ENCODE data around the gene KIRREL1. TPM values are rescaled to one million over a fixed set of nuclear protein-coding genes. Genes with fewer than 3 reads are reported as not detected.

Gene KIRREL1
- 23.5 TPM for total RNA-seq

GRCh38 chr1:157993147-157993917 is at the start of gene KIRREL1:
Gene KIRREL1 (plus strand): TSS chr1:157993645. CDS start chr1:157993677, 32 bp downstream.
- Histone ChIP-seq H3K9me3 (ENCODE audit: control insufficient read depth in 3 of 3, low read length in 3 of 3) (no peaks in the 10 kb centered on the region), H3K27ac (ENCODE audit: low read depth, low read length) (peak within 1 kb of the TSS; percentile 69), H3K4me3 (ENCODE audit: low read length in 3 of 3) (peak within 1 kb of the TSS; percentile 62 to 71 (median 71)), H3K36me3 (ENCODE audit: control insufficient read depth in 3 of 3, insufficient read depth in 3 of 3, low read length in 3 of 3) (no peaks in the 10 kb centered on the region), H3K27me3 (ENCODE audit: control insufficient read depth in 3 of 3, insufficient read depth in 3 of 3, low read length in 3 of 3) (peaks cover 17 to 33% (median 28%) of the 10 kb centered on the region in 3 donors), H3K9ac (ENCODE audit: low read depth in 1 of 3, low read length in 3 of 3) (peak within 1 kb of the TSS; percentile 61 to 81 (median 78)), H3K4me1 (ENCODE audit: control insufficient read depth in 3 of 3, insufficient read depth in 3 of 3, low read length in 3 of 3) (peaks cover 10 to 13% (median 10%) of the 10 kb centered on the region in 3 donors)

GRCh38 chr1:157944663-157945280 is 48.7 kb upstream of the KIRREL1 start:
- Histone ChIP-seq H3K27me3 (ENCODE audit: control insufficient read depth in 3 of 3, insufficient read depth in 3 of 3, low read length in 3 of 3) (peaks cover 0 to 2% (median 0%) of the 10 kb centered on the region in 3 donors), H3K36me3 (ENCODE audit: control insufficient read depth in 3 of 3, insufficient read depth in 3 of 3, low read length in 3 of 3) (no peaks in the 10 kb centered on the region), H3K4me3 (ENCODE audit: low read length in 3 of 3) (no peak overlapping the region), H3K4me1 (ENCODE audit: control insufficient read depth in 3 of 3, insufficient read depth in 3 of 3, low read length in 3 of 3) (no peaks in the 10 kb centered on the region), H3K27ac (ENCODE audit: low read depth, low read length) (no peak overlapping the region), H3K9me3 (ENCODE audit: control insufficient read depth in 3 of 3, low read length in 3 of 3) (no peaks in the 10 kb centered on the region), H3K9ac (ENCODE audit: low read depth in 1 of 3, low read length in 3 of 3) (no peak overlapping the region)

- H3K27me3 ChIP-seq (ENCODE audit: control insufficient read depth in 3 of 3, insufficient read depth in 3 of 3, low read length in 3 of 3): peaks cover 2 to 11% (median 3%) of the 10 kb centered on the region in 3 donors
- H3K4me3 ChIP-seq (ENCODE audit: low read length in 3 of 3): no peak overlapping the region
- no peaks in the 10 kb centered on the region for H3K9me3 ChIP-seq (ENCODE audit: control insufficient read depth in 3 of 3, low read length in 3 of 3)
- H3K4me1 ChIP-seq (ENCODE audit: control insufficient read depth in 3 of 3, insufficient read depth in 3 of 3, low read length in 3 of 3): no peaks in the 10 kb centered on the region
- H3K9ac ChIP-seq (ENCODE audit: low read depth in 1 of 3, low read length in 3 of 3): no peak overlapping the region
- H3K27ac ChIP-seq (ENCODE audit: low read depth, low read length): no peak overlapping the region
- H3K36me3 ChIP-seq (ENCODE audit: control insufficient read depth in 3 of 3, insufficient read depth in 3 of 3, low read length in 3 of 3): no peaks in the 10 kb centered on the region
These were observed 45.0 kb upstream of the KIRREL1 start for GRCh38 chr1:157948312-157949073.

- no peak overlapping the region for H3K4me3 ChIP-seq (ENCODE audit: low read length in 3 of 3)
- H3K27ac ChIP-seq (ENCODE audit: low read depth, low read length): no peak overlapping the region
- peaks cover 2 to 11% (median 3%) of the 10 kb centered on the region in 3 donors for H3K27me3 ChIP-seq (ENCODE audit: control insufficient read depth in 3 of 3, insufficient read depth in 3 of 3, low read length in 3 of 3)
- no peaks in the 10 kb centered on the region for H3K9me3 ChIP-seq (ENCODE audit: control insufficient read depth in 3 of 3, low read length in 3 of 3)
- no peaks in the 10 kb centered on the region for H3K36me3 ChIP-seq (ENCODE audit: control insufficient read depth in 3 of 3, insufficient read depth in 3 of 3, low read length in 3 of 3)
- H3K4me1 ChIP-seq (ENCODE audit: control insufficient read depth in 3 of 3, insufficient read depth in 3 of 3, low read length in 3 of 3): no peaks in the 10 kb centered on the region
- no peak overlapping the region for H3K9ac ChIP-seq (ENCODE audit: low read depth in 1 of 3, low read length in 3 of 3)
These were observed 44.4 kb upstream of the KIRREL1 start for GRCh38 chr1:157949074-157949354.

GRCh38 chr1:157951230-157951629 is 42.2 kb upstream of the KIRREL1 start:
- Histone ChIP-seq H3K9ac (ENCODE audit: low read depth in 1 of 3, low read length in 3 of 3) (no peak overlapping the region), H3K4me1 (ENCODE audit: control insufficient read depth in 3 of 3, insufficient read depth in 3 of 3, low read length in 3 of 3) (no peaks in the 10 kb centered on the region), H3K9me3 (ENCODE audit: control insufficient read depth in 3 of 3, low read length in 3 of 3) (no peaks in the 10 kb centered on the region), H3K36me3 (ENCODE audit: control insufficient read depth in 3 of 3, insufficient read depth in 3 of 3, low read length in 3 of 3) (no peaks in the 10 kb centered on the region), H3K27ac (ENCODE audit: low read depth, low read length) (no peak overlapping the region), H3K27me3 (ENCODE audit: control insufficient read depth in 3 of 3, insufficient read depth in 3 of 3, low read length in 3 of 3) (peaks cover 2 to 11% (median 3%) of the 10 kb centered on the region in 3 donors), H3K4me3 (ENCODE audit: low read length in 3 of 3) (no peak overlapping the region)

- no peak overlapping the region for H3K9ac ChIP-seq (ENCODE audit: low read depth in 1 of 3, low read length in 3 of 3)
- no peaks in the 10 kb centered on the region for H3K9me3 ChIP-seq (ENCODE audit: control insufficient read depth in 3 of 3, low read length in 3 of 3)
- peaks cover 0 to 11% (median 3%) of the 10 kb centered on the region in 3 donors for H3K27me3 ChIP-seq (ENCODE audit: control insufficient read depth in 3 of 3, insufficient read depth in 3 of 3, low read length in 3 of 3)
- H3K36me3 ChIP-seq (ENCODE audit: control insufficient read depth in 3 of 3, insufficient read depth in 3 of 3, low read length in 3 of 3): no peaks in the 10 kb centered on the region
- H3K4me3 ChIP-seq (ENCODE audit: low read length in 3 of 3): no peak overlapping the region
- H3K27ac ChIP-seq (ENCODE audit: low read depth, low read length): no peak overlapping the region
- no peaks in the 10 kb centered on the region for H3K4me1 ChIP-seq (ENCODE audit: control insufficient read depth in 3 of 3, insufficient read depth in 3 of 3, low read length in 3 of 3)
These were observed 40.8 kb upstream of the KIRREL1 start for GRCh38 chr1:157952601-157953000.

GRCh38 chr1:157955221-157955620 is 38.2 kb upstream of the KIRREL1 start:
- Histone ChIP-seq H3K27ac (ENCODE audit: low read depth, low read length) (no peak overlapping the region), H3K4me3 (ENCODE audit: low read length in 3 of 3) (no peak overlapping the region), H3K4me1 (ENCODE audit: control insufficient read depth in 3 of 3, insufficient read depth in 3 of 3, low read length in 3 of 3) (no peaks in the 10 kb centered on the region), H3K36me3 (ENCODE audit: control insufficient read depth in 3 of 3, insufficient read depth in 3 of 3, low read length in 3 of 3) (no peaks in the 10 kb centered on the region), H3K27me3 (ENCODE audit: control insufficient read depth in 3 of 3, insufficient read depth in 3 of 3, low read length in 3 of 3) (peaks cover 5 to 14% (median 7%) of the 10 kb centered on the region in 3 donors), H3K9ac (ENCODE audit: low read depth in 1 of 3, low read length in 3 of 3) (no peak overlapping the region), H3K9me3 (ENCODE audit: control insufficient read depth in 3 of 3, low read length in 3 of 3) (no peaks in the 10 kb centered on the region)

GRCh38 chr1:157955857-157956256 is 37.6 kb upstream of the KIRREL1 start:
- Histone ChIP-seq H3K27me3 (ENCODE audit: control insufficient read depth in 3 of 3, insufficient read depth in 3 of 3, low read length in 3 of 3) (peaks cover 5 to 11% (median 7%) of the 10 kb centered on the region in 3 donors), H3K36me3 (ENCODE audit: control insufficient read depth in 3 of 3, insufficient read depth in 3 of 3, low read length in 3 of 3) (no peaks in the 10 kb centered on the region), H3K9me3 (ENCODE audit: control insufficient read depth in 3 of 3, low read length in 3 of 3) (no peaks in the 10 kb centered on the region), H3K4me1 (ENCODE audit: control insufficient read depth in 3 of 3, insufficient read depth in 3 of 3, low read length in 3 of 3) (no peaks in the 10 kb centered on the region), H3K4me3 (ENCODE audit: low read length in 3 of 3) (no peak overlapping the region), H3K27ac (ENCODE audit: low read depth, low read length) (no peak overlapping the region), H3K9ac (ENCODE audit: low read depth in 1 of 3, low read length in 3 of 3) (no peak overlapping the region)

- Histone ChIP-seq H3K27me3 (ENCODE audit: control insufficient read depth in 3 of 3, insufficient read depth in 3 of 3, low read length in 3 of 3) (peaks cover 4 to 7% (median 5%) of the 10 kb centered on the region in 3 donors), H3K4me1 (ENCODE audit: control insufficient read depth in 3 of 3, insufficient read depth in 3 of 3, low read length in 3 of 3) (no peaks in the 10 kb centered on the region), H3K9me3 (ENCODE audit: control insufficient read depth in 3 of 3, low read length in 3 of 3) (no peaks in the 10 kb centered on the region), H3K36me3 (ENCODE audit: control insufficient read depth in 3 of 3, insufficient read depth in 3 of 3, low read length in 3 of 3) (no peaks in the 10 kb centered on the region), H3K9ac (ENCODE audit: low read depth in 1 of 3, low read length in 3 of 3) (no peak overlapping the region), H3K27ac (ENCODE audit: low read depth, low read length) (no peak overlapping the region), H3K4me3 (ENCODE audit: low read length in 3 of 3) (no peak overlapping the region)
These were observed 36.7 kb upstream of the KIRREL1 start for GRCh38 chr1:157956732-157957131.

GRCh38 chr1:157958263-157958662 is 35.2 kb upstream of the KIRREL1 start:
- Histone ChIP-seq H3K4me1 (ENCODE audit: control insufficient read depth in 3 of 3, insufficient read depth in 3 of 3, low read length in 3 of 3) (no peaks in the 10 kb centered on the region), H3K27me3 (ENCODE audit: control insufficient read depth in 3 of 3, insufficient read depth in 3 of 3, low read length in 3 of 3) (peaks cover 4 to 13% (median 5%) of the 10 kb centered on the region in 3 donors)

More at GRCh38 chr1:157958263-157958662, 35.2 kb upstream of the KIRREL1 start:
- no peak overlapping the region for H3K4me3 ChIP-seq (ENCODE audit: low read length in 3 of 3)
- no peak overlapping the region for H3K27ac ChIP-seq (ENCODE audit: low read depth, low read length)
- H3K9ac ChIP-seq (ENCODE audit: low read depth in 1 of 3, low read length in 3 of 3): no peak overlapping the region
- H3K9me3 ChIP-seq (ENCODE audit: control insufficient read depth in 3 of 3, low read length in 3 of 3): no peaks in the 10 kb centered on the region
- no peaks in the 10 kb centered on the region for H3K36me3 ChIP-seq (ENCODE audit: control insufficient read depth in 3 of 3, insufficient read depth in 3 of 3, low read length in 3 of 3)

Data from skeletal muscle tissue (tissue), 4 donors.